ENCODE data around the gene SLC35E1. TPM values are rescaled to one million over a fixed set of nuclear protein-coding genes. Genes with fewer than 3 reads are reported as not detected.

Gene SLC35E1
- polyA plus RNA-seq, 1 donor (not counting 4 experiments of a cell fraction or from before 2014, with no cell fraction given), result 30.3 TPM

DNA sequence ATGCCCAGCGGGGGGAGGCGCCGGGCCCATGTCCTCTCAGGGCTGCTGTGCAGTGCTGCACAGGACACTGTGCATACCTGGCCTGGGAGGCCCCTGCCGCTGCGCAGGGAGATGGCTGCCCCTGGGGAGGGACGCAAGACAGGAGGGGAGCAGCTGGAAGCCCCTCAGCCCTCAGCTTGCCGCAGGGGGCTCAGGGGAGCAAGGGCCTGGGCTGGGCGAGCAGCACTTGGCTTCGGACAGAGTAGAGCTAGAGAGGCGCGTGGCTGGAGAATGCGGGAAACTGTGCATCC is 40.9 kb downstream of the SLC35E1 start:
- FAIRE-seq, result no peak
- no peak for DNase-seq (ENCODE audit: low read depth, low spot score)
- Histone ChIP-seq H3K27ac (ENCODE audit: control insufficient read depth, insufficient read depth, low read length) (no peak overlapping the region), H3K4me3 (ENCODE audit: control insufficient read depth in 2 of 3, extremely low read depth in 1 of 3, insufficient read depth in 2 of 3, low read depth in 1 of 3, low read length in 3 of 3) (no peak overlapping the region), H2AFZ (ENCODE audit: control insufficient read depth, low read length) (no peak overlapping the region), H3K9me3 (ENCODE audit: control insufficient read depth, low read depth, low read length) (no peaks in the 10 kb centered on the region), H3K27me3 (ENCODE audit: control insufficient read depth, extremely low read depth, insufficient read depth, low read length) (no peaks in the 10 kb centered on the region), H3K4me1 (ENCODE audit: control insufficient read depth, extremely low read depth, insufficient read depth, low read length) (no peaks in the 10 kb centered on the region), H3K9me1 (ENCODE audit: control insufficient read depth, extremely low read depth, insufficient read depth, low read length) (no peaks in the 10 kb centered on the region), H3K9ac (ENCODE audit: control insufficient read depth, extremely low read depth, insufficient read depth, low read length) (no peak overlapping the region), H3K79me2 (ENCODE audit: control insufficient read depth, insufficient read depth, low read length) (peaks cover 21% of the 10 kb centered on the region), H3K36me3 (ENCODE audit: control insufficient read depth in 2 of 2, extremely low read depth in 1 of 2, insufficient read depth in 2 of 2, low read length in 2 of 2) (peaks cover 50 to 66% of the 10 kb centered on the region in 2 experiments), H3K4me2 (ENCODE audit: control insufficient read depth, extremely low read depth, insufficient read depth, low read depth, low read length) (no peak overlapping the region), H4K20me1 (ENCODE audit: control insufficient read depth, extremely low read depth, insufficient read depth, low read length) (peaks cover 4% of the 10 kb centered on the region)
- dilution Hi-C loops (cut with MboI; ENCODE audit: extremely low pct_ligation_motif_present, low sequenced_read_pairs), result no loop called here
- TF ChIP-seq CTCF (optimal IDR thresholded peaks at IDR 0.05 in 1 of 3, IDR thresholded peaks at IDR 0.05 in 1 of 3, conservative IDR thresholded peaks at IDR 0.05 in 1 of 3; ENCODE audit: extremely low read depth in 1 of 3, insufficient read depth in 2 of 3, low read length in 3 of 3) (no peak), EZH2 (IDR thresholded peaks at IDR 0.05; ENCODE audit: low read length) (no peak)

GRCh38 chr19:16530540-16531379 is 41.5 kb downstream of the SLC35E1 start:
- Histone ChIP-seq H3K9ac (ENCODE audit: control insufficient read depth, extremely low read depth, insufficient read depth, low read length) (no peak overlapping the region), H3K27ac (ENCODE audit: control insufficient read depth, insufficient read depth, low read length) (no peak overlapping the region), H3K9me1 (ENCODE audit: control insufficient read depth, extremely low read depth, insufficient read depth, low read length) (no peaks in the 10 kb centered on the region), H2AFZ (ENCODE audit: control insufficient read depth, low read length) (no peak overlapping the region), H3K9me3 (ENCODE audit: control insufficient read depth, low read depth, low read length) (no peaks in the 10 kb centered on the region), H3K4me1 (ENCODE audit: control insufficient read depth, extremely low read depth, insufficient read depth, low read length) (no peaks in the 10 kb centered on the region), H3K4me3 (ENCODE audit: control insufficient read depth in 2 of 3, extremely low read depth in 1 of 3, insufficient read depth in 2 of 3, low read depth in 1 of 3, low read length in 3 of 3) (no peak overlapping the region), H3K27me3 (ENCODE audit: control insufficient read depth, extremely low read depth, insufficient read depth, low read length) (no peaks in the 10 kb centered on the region), H3K4me2 (ENCODE audit: control insufficient read depth, extremely low read depth, insufficient read depth, low read depth, low read length) (no peak overlapping the region), H4K20me1 (ENCODE audit: control insufficient read depth, extremely low read depth, insufficient read depth, low read length) (peaks cover 4% of the 10 kb centered on the region), H3K36me3 (ENCODE audit: control insufficient read depth in 2 of 2, extremely low read depth in 1 of 2, insufficient read depth in 2 of 2, low read length in 2 of 2) (peaks cover 49 to 63% of the 10 kb centered on the region in 2 experiments), H3K79me2 (ENCODE audit: control insufficient read depth, insufficient read depth, low read length) (peaks cover 15% of the 10 kb centered on the region)
- no peak for TF ChIP-seq EZH2 (IDR thresholded peaks at IDR 0.05; ENCODE audit: low read length)
- TF ChIP-seq CTCF (optimal IDR thresholded peaks at IDR 0.05 in 1 of 3, IDR thresholded peaks at IDR 0.05 in 1 of 3, conservative IDR thresholded peaks at IDR 0.05 in 1 of 3; ENCODE audit: extremely low read depth in 1 of 3, insufficient read depth in 2 of 3, low read length in 3 of 3), result no peak
- dilution Hi-C loops (cut with MboI; ENCODE audit: extremely low pct_ligation_motif_present, low sequenced_read_pairs), result no loop called here
- DNase-seq (ENCODE audit: low read depth, low spot score), result no peak
- no peak for FAIRE-seq

Measured in keratinocyte (primary cell).